NB4 (cell line): Measurements from ENCODE around the gene CRAMP1.

ENCODE experiments used
- CTCF ChIP-seq: IDR thresholded peaks from one replicate; pipeline ENCODE4 v1.5.1; 2012; ENCODE audit warnings: low read depth, low read length
- MYC ChIP-seq: IDR thresholded peaks from 2 replicates; pipeline ENCODE4 v1.6.1; 2011; ENCODE audit warnings: low read depth, low read length
- POLR2A ChIP-seq: IDR thresholded peaks from 2 replicates; pipeline ENCODE4 v1.6.1; 2011; ENCODE audit warnings: mild to moderate bottlenecking; ENCODE audit not compliant: insufficient read length; ENCODE audit errors: extremely low read depth

GRCh38 chr16:1626327-1626726 lies 14.2 kb downstream of the CRAMP1 start:
- TF ChIP-seq CTCF (no peak), POLR2A (no peak), MYC (no peak)
